Mucosa of stomach (tissue), 1 donor: Measurements from ENCODE around the gene POR.
A peak's percentile ranks its signal among the peaks of the same experiment; 100 is the strongest.

Source experiments
- H3K27me3 ChIP-seq: one replicate; pipeline ENCODE4 v1.7.0; 2013; ENCODE audit warnings: mild to moderate bottlenecking, low read length; ENCODE audit not compliant: control insufficient read depth, insufficient read depth
- H3K36me3 ChIP-seq: one replicate; pipeline ENCODE4 v1.7.0; 2013; ENCODE audit warnings: low read length; ENCODE audit not compliant: control insufficient read depth, insufficient read depth
- H3K4me1 ChIP-seq: one replicate; pipeline ENCODE4 v1.7.0; 2013; ENCODE audit warnings: mild to moderate bottlenecking, low read length; ENCODE audit not compliant: control insufficient read depth, insufficient read depth
- H3K4me3 ChIP-seq: one replicate; pipeline ENCODE4 v1.7.0; 2013; ENCODE audit warnings: low read length
- H3K9ac ChIP-seq: one replicate; pipeline ENCODE4 v1.7.0; 2013; ENCODE audit warnings: mild to moderate bottlenecking, low read length, moderate library complexity
- H3K9me3 ChIP-seq: one replicate; pipeline ENCODE4 v1.7.0; 2013; ENCODE audit warnings: mild to moderate bottlenecking, low read length, moderate library complexity; ENCODE audit not compliant: control insufficient read depth
- donor health status: Pancreatic carcinoma.

The POR gene

GRCh38 chr7:75980430-75981202 lies 65.7 kb downstream of the POR start:
- Histone ChIP-seq H3K9me3 (no peaks in the 10 kb centered on the region), H3K4me3 (no peak overlapping the region), H3K36me3 (peaks cover 15% of the 10 kb centered on the region), H3K9ac (peak overlapping the region; percentile 57), H3K4me1 (peaks cover 29% of the 10 kb centered on the region), H3K27me3 (no peaks in the 10 kb centered on the region)

GRCh38 chr7:75981203-75981452 lies 66.2 kb downstream of the POR start:
- no peaks in the 10 kb centered on the region for H3K9me3 ChIP-seq
- H3K4me1 ChIP-seq, result peaks cover 34% of the 10 kb centered on the region
- peaks cover 20% of the 10 kb centered on the region for H3K36me3 ChIP-seq
- H3K27me3 ChIP-seq, result no peaks in the 10 kb centered on the region
- H3K9ac ChIP-seq, result no peak overlapping the region
- H3K4me3 ChIP-seq, result no peak overlapping the region

DNA sequence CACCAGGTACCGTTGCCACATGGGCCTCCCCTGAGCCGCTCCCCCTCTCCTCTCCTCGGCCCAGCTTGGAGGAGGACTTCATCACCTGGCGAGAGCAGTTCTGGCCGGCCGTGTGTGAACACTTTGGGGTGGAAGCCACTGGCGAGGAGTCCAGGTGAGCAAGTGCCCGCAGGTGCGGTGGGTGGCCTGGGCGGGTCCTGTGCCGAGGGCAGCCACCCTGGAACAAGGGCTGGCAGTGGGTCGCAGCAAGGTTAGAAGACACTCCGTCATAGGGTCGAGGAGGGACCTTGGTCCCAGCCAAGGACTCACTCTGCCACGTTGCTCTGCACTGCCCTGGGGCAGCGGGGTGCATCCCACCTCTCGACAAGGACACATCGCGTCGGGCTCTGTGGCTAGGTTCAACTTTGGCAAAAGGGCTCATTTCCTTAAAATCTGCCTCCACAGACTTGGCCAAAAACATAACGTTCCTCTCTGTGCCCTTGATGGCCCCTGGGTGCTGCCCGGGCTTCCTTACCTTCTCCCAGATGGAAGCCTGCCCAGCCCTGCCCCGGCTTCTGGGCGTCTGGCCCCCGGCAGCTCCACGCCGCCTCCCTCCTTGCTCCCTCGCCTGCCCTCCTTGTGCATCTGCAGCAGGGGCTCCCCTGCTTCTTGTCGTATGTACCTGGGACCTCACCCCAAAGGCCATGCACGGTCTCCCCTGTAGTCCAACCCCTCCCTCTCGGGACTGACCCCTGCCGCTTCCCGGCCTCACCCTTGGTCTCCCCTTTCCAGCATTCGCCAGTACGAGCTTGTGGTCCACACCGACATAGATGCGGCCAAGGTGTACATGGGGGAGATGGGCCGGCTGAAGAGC lies 66.7 kb downstream of the POR start:
- Histone ChIP-seq H3K4me3 (no peak overlapping the region), H3K9ac (no peak overlapping the region), H3K27me3 (no peaks in the 10 kb centered on the region), H3K9me3 (no peaks in the 10 kb centered on the region), H3K4me1 (peaks cover 40% of the 10 kb centered on the region), H3K36me3 (peaks cover 24% of the 10 kb centered on the region)

DNA sequence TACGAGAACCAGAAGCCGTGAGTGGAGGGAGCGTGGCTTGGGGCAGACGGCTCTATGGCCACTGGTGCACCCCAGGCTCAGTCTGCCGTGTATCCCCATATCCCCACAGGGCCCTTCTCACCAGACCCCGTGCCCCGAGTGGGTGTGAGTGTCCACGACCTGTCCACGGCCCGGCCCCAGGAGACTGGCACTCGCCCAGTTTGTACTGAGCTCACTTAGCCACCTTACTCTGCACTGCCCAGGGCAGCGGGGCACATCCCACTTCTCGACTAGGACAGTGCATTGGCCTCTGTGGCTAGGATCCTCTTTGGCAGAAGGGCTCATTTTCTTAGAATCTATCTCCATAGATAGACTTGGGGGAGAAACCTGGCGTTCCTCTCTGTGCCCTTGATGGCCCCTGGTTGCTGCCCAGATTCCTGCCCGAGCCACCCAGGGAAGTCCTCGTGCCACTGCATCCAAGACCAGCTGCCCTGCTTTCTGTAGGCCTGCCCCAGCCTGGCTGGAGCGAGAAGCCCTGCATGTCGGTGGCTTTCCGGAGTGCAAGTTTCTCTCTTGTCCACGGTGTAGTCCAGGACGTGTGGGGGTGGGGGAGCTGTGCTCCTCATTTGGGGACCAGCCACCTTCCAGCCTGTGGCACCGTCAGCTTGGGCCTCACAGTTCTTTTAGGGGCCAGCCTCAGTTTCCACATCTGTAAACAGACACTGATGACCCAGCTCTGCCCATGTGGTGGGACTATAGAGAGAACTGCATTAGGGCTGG lies 67.5 kb downstream of the POR start:
- H3K36me3 ChIP-seq, result peaks cover 24% of the 10 kb centered on the region
- H3K4me1 ChIP-seq, result peaks cover 42% of the 10 kb centered on the region

DNA sequence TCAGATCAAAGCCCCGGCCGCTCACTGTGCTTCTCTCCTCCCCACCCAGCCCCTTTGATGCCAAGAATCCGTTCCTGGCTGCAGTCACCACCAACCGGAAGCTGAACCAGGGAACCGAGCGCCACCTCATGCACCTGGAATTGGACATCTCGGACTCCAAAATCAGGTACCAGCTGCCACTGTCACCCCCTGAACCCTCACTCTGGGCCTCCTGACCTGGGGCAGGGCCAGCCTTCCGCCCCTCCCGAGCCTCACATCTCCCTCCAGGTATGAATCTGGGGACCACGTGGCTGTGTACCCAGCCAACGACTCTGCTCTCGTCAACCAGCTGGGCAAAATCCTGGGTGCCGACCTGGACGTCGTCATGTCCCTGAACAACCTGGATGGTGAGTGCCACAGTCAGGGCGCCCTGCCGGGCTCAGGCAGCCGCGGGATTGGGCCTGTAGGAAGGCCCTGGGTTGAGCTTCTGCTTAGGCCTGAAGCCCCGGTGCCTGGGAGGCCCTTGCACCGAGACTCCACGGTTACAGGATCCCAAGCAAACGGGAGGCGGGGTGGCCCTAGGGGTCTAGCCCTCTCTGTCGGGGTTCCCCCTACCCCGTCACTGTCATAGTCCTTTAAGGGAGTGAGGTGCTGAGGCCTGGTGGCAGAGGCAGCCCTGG lies 68.6 kb downstream of the POR start:
- Histone ChIP-seq H3K27me3 (no peaks in the 10 kb centered on the region), H3K9ac (no peak overlapping the region), H3K4me3 (no peak overlapping the region), H3K9me3 (no peaks in the 10 kb centered on the region), H3K4me1 (peaks cover 42% of the 10 kb centered on the region), H3K36me3 (peaks cover 24% of the 10 kb centered on the region)

More for the DNA sequence above, 67.5 kb downstream of the POR start:
- Histone ChIP-seq H3K27me3 (no peaks in the 10 kb centered on the region), H3K4me3 (no peak overlapping the region), H3K9me3 (no peaks in the 10 kb centered on the region), H3K9ac (no peak overlapping the region)

DNA sequence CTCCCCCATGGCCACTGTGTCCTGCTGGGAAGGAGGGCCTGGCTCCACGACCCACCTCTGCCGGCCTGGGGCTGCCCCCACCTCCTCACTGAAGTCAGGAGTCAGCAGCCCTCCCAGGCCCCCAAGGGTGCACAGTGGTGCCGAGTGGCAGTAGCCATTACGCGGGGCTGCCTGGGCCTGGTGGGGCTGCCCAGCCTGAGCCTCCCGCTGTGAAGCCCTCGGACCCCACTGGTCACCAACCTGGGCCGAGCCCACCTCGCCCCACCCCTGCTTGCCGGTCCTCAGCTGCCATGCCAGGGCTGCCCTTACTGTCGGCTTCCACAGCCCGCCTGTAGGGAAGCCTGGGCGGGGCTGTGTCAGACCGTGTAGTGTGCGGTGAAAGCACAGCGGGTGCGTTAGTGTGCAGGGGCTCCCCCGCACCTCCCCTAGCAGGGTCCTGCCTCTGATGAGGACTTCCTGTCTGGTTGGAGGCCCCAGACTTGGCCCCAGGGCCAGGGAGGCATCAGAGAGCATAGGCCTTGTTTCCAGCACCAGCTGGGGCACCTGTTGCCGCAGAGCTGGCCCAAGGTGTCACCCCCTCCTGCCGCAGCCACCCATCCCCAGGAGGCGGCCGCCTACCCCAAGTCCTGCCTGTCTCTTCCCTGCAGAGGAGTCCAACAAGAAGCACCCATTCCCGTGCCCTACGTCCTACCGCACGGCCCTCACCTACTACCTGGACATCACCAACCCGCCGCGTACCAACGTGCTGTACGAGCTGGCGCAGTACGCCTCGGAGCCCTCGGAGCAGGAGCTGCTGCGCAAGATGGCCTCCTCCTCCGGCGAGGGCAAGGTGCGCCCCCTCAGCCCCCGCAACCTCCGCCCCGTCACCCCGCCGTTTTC lies 69.4 kb downstream of the POR start:
- Histone ChIP-seq H3K36me3 (peaks cover 24% of the 10 kb centered on the region), H3K9me3 (no peaks in the 10 kb centered on the region), H3K4me3 (no peak overlapping the region), H3K27me3 (no peaks in the 10 kb centered on the region), H3K4me1 (peaks cover 36% of the 10 kb centered on the region), H3K9ac (no peak overlapping the region)

GRCh38 chr7:75985009-75985517 lies 70.1 kb downstream of the POR start:
- Histone ChIP-seq H3K9me3 (no peaks in the 10 kb centered on the region), H3K27me3 (no peaks in the 10 kb centered on the region), H3K4me3 (no peak overlapping the region), H3K4me1 (peaks cover 29% of the 10 kb centered on the region), H3K9ac (no peak overlapping the region), H3K36me3 (peaks cover 24% of the 10 kb centered on the region)

DNA sequence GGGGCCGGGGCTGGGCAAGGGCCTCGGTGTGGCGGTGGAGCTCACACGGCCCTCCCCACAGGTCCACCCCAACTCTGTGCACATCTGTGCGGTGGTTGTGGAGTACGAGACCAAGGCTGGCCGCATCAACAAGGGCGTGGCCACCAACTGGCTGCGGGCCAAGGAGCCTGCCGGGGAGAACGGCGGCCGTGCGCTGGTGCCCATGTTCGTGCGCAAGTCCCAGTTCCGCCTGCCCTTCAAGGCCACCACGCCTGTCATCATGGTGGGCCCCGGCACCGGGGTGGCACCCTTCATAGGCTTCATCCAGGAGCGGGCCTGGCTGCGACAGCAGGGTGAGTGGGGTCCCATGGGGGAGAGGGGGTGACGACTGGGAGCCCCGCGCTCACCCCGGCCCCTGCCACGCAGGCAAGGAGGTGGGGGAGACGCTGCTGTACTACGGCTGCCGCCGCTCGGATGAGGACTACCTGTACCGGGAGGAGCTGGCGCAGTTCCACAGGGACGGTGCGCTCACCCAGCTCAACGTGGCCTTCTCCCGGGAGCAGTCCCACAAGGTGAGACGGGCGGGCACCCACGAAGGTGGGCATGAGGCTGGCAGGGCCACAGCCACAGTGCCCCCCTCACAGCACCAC lies 70.7 kb downstream of the POR start:
- no peaks in the 10 kb centered on the region for H3K9me3 ChIP-seq
- no peak overlapping the region for H3K4me3 ChIP-seq
- peaks cover 21% of the 10 kb centered on the region for H3K36me3 ChIP-seq
- no peak overlapping the region for H3K9ac ChIP-seq
- H3K27me3 ChIP-seq, result no peaks in the 10 kb centered on the region
- H3K4me1 ChIP-seq, result peaks cover 23% of the 10 kb centered on the region

DNA sequence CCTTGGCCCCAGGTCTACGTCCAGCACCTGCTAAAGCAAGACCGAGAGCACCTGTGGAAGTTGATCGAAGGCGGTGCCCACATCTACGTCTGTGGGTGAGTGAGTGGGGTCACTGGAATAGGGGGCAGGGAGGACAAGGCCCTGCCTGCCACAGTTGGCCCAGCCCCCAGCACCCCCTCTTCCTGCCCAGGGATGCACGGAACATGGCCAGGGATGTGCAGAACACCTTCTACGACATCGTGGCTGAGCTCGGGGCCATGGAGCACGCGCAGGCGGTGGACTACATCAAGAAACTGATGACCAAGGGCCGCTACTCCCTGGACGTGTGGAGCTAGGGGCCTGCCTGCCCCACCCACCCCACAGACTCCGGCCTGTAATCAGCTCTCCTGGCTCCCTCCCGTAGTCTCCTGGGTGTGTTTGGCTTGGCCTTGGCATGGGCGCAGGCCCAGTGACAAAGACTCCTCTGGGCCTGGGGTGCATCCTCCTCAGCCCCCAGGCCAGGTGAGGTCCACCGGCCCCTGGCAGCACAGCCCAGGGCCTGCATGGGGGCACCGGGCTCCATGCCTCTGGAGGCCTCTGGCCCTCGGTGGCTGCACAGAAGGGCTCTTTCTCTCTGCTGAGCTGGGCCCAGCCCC lies 71.3 kb downstream of the POR start:
- Histone ChIP-seq H3K36me3 (peaks cover 14% of the 10 kb centered on the region), H3K9me3 (no peaks in the 10 kb centered on the region), H3K27me3 (no peaks in the 10 kb centered on the region), H3K4me3 (no peak overlapping the region), H3K9ac (no peak overlapping the region), H3K4me1 (peaks cover 24% of the 10 kb centered on the region)

- H3K4me1 ChIP-seq, result peaks cover 24% of the 10 kb centered on the region
- no peaks in the 10 kb centered on the region for H3K9me3 ChIP-seq
- no peak overlapping the region for H3K9ac ChIP-seq
- no peak overlapping the region for H3K4me3 ChIP-seq
- H3K27me3 ChIP-seq, result no peaks in the 10 kb centered on the region
- H3K36me3 ChIP-seq, result peaks cover 14% of the 10 kb centered on the region
These were observed 72.3 kb downstream of the POR start for GRCh38 chr7:75987026-75987804.
